DOHH2 (cell line): ENCODE data around the gene KCTD10.

Experiments used
- H3F3A ChIP-seq: fragments of 200-600 bp; sonication (generic), shearing (Covaris generic); 2 replicates; pipeline ENCODE4 v1.6.0; 2016; ENCODE audit warnings: antibody characterized with exemption, mild to moderate bottlenecking; ENCODE audit not compliant: control insufficient read depth, insufficient read depth
- H3K27ac ChIP-seq: fragments of 200-600 bp; sonication (generic); 2 replicates; pipeline ENCODE4 v1.5.1; 2014; ENCODE audit warnings: low read depth, mild to moderate bottlenecking, low read length, moderate library complexity
- H3K27me3 ChIP-seq: fragments of 200-600 bp; sonication (generic); 2 replicates; pipeline ENCODE4 v1.6.1; 2014; ENCODE audit warnings: mild to moderate bottlenecking, low read length, mixed read lengths; ENCODE audit not compliant: control insufficient read depth
- H3K36me3 ChIP-seq: fragments of 200-600 bp; sonication (generic); 2 replicates; pipeline ENCODE4 v1.6.1; 2014; ENCODE audit warnings: mild to moderate bottlenecking, low read length, moderate library complexity, mixed read lengths; ENCODE audit not compliant: control insufficient read depth
- H3K4me1 ChIP-seq: fragments of 200-600 bp; sonication (generic); 2 replicates; pipeline ENCODE4 v1.6.1; 2014; ENCODE audit warnings: mild to moderate bottlenecking, low read length, mixed read lengths; ENCODE audit not compliant: control insufficient read depth
- H3K4me2 ChIP-seq: fragments of 200-600 bp; sonication (generic); 2 replicates; pipeline ENCODE4 v1.6.0; 2014; ENCODE audit warnings: mild to moderate bottlenecking, low read length, moderate library complexity
- H3K4me3 ChIP-seq: fragments of 200-600 bp; sonication (generic); 2 replicates; pipeline ENCODE4 v1.5.1; 2014; ENCODE audit warnings: mild to moderate bottlenecking, low read length, mixed read lengths
- H3K79me2 ChIP-seq: fragments of 200-600 bp; sonication (generic); 2 replicates; pipeline ENCODE4 v1.6.1; 2014; ENCODE audit warnings: mild to moderate bottlenecking, low read length, mixed read lengths; ENCODE audit not compliant: control insufficient read depth
- H3K9me2 ChIP-seq: fragments of 200-600 bp; sonication (generic); replicated peaks from 2 replicates; pipeline ENCODE4 v1.6.1; 2014; ENCODE audit warnings: mild to moderate bottlenecking, low read length, mixed read lengths; ENCODE audit not compliant: control insufficient read depth
- H3K9me3 ChIP-seq: fragments of 200-600 bp; sonication (generic); 2 replicates; pipeline ENCODE4 v1.6.1; 2014; ENCODE audit warnings: antibody characterized with exemption, low read length, mixed read lengths; ENCODE audit not compliant: control insufficient read depth, insufficient read depth
- H4K20me1 ChIP-seq: fragments of 200-600 bp; sonication (generic); 2 replicates; pipeline ENCODE4 v1.6.0; 2014; ENCODE audit warnings: low read depth, mild to moderate bottlenecking, antibody characterized with exemption, low read length, moderate library complexity; ENCODE audit not compliant: control insufficient read depth, insufficient read depth
- EZH2phosphoT487 ChIP-seq: fragments of 200-600 bp; sonication (generic); IDR thresholded peaks from 2 replicates; pipeline ENCODE4 v1.6.1; 2017; ENCODE audit warnings: borderline replicate concordance, mild to moderate bottlenecking, antibody characterized with exemption, low read length, moderate library complexity, mixed read lengths
- TF ChIP-seq, protein P1 (sequence below): fragments of 200-600 bp; sonication (generic); IDR thresholded peaks from one replicate; pipeline ENCODE4 v1.5.1; 2014; ENCODE audit warnings: antibody characterized with exemption, mild to moderate bottlenecking, low read depth, low read length; ENCODE audit not compliant: poor library complexity, severe bottlenecking

The KCTD10 gene

DNA sequence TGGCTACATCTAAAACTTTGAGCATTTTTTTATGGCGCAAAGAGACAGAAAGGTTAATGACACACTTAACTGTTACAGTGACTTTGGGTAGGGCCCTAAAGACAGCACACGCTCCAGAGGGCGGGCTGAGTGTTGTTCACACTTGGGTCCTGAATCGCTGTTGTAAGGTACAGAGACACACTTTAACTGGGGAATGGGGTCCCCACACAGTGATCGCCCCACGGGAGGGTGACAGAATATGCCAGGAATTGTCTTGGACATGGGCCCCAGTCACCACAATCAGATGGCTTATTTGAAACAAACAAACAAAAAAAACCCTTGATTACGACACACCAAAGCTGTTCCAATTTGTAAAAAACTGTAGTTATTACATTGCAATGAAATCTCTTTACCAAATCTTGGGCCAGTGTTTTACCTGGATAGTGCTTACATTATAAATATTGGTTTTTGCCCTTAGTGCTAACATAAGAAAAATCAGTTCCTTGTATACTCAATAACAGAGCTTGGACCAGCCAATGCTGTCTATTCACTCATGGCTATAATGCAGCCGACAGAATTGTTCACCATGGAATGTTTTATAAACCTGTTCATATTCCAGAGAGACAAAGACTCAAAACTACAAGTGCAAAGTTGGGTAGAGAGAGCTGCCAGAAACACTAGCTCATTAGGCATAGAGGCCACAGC is 28.3 kb downstream of the KCTD10 start:
- Histone ChIP-seq H3K9me3 (no peaks in the 10 kb centered on the region), H3K4me2 (no peak overlapping the region), H3F3A (no peaks in the 10 kb centered on the region), H3K4me1 (no peaks in the 10 kb centered on the region), H3K9me2 (no peaks in the 10 kb centered on the region), H3K4me3 (no peak overlapping the region), H3K27me3 (no peaks in the 10 kb centered on the region), H3K27ac (no peak overlapping the region), H4K20me1 (0 out of 2 replicates have a peak, but pooled peaks cover 3% of the 10 kb centered on the region), H3K36me3 (peaks cover 23% of the 10 kb centered on the region; the same call in 1 of the 2 replicates), H3K79me2 (no peaks in the 10 kb centered on the region)
- TF ChIP-seq, protein P1, sequence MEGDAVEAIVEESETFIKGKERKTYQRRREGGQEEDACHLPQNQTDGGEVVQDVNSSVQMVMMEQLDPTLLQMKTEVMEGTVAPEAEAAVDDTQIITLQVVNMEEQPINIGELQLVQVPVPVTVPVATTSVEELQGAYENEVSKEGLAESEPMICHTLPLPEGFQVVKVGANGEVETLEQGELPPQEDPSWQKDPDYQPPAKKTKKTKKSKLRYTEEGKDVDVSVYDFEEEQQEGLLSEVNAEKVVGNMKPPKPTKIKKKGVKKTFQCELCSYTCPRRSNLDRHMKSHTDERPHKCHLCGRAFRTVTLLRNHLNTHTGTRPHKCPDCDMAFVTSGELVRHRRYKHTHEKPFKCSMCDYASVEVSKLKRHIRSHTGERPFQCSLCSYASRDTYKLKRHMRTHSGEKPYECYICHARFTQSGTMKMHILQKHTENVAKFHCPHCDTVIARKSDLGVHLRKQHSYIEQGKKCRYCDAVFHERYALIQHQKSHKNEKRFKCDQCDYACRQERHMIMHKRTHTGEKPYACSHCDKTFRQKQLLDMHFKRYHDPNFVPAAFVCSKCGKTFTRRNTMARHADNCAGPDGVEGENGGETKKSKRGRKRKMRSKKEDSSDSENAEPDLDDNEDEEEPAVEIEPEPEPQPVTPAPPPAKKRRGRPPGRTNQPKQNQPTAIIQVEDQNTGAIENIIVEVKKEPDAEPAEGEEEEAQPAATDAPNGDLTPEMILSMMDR: no peak
- TF ChIP-seq EZH2phosphoT487: no peak

DNA sequence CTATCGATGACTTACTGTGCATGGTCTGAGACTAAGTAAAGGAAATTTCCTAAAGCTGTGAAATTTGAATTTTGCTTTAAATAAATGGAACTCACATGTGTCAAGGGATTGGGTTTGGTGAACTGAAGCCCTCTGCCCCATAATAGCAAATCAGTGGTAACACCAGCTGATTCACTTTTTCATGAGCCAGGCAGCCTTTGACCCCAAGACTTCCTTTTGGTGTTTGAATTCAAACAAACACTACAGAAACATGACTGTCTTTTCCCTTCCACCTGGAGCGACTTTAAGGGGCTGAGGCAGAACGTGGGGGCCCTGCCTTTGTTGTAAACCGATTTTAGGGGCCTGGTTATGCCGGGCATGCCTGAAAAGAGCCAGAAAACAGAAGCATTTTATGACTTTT is 28.8 kb downstream of the KCTD10 start:
- H3K9me2 ChIP-seq: no peaks in the 10 kb centered on the region
- H3F3A ChIP-seq: no peaks in the 10 kb centered on the region
- no peaks in the 10 kb centered on the region for H3K27me3 ChIP-seq
- TF ChIP-seq, protein P1: no peak
- no peak for TF ChIP-seq EZH2phosphoT487
- no peaks in the 10 kb centered on the region for H3K79me2 ChIP-seq
- H3K4me1 ChIP-seq: no peaks in the 10 kb centered on the region
- no peak overlapping the region for H3K27ac ChIP-seq
- peaks cover 21% of the 10 kb centered on the region; the same call in 1 of the 2 replicates for H3K36me3 ChIP-seq
- no peak overlapping the region for H3K4me2 ChIP-seq
- H3K9me3 ChIP-seq: no peaks in the 10 kb centered on the region
- 0 out of 2 replicates have a peak, but pooled peaks cover 3% of the 10 kb centered on the region for H4K20me1 ChIP-seq
- H3K4me3 ChIP-seq: no peak overlapping the region

DNA sequence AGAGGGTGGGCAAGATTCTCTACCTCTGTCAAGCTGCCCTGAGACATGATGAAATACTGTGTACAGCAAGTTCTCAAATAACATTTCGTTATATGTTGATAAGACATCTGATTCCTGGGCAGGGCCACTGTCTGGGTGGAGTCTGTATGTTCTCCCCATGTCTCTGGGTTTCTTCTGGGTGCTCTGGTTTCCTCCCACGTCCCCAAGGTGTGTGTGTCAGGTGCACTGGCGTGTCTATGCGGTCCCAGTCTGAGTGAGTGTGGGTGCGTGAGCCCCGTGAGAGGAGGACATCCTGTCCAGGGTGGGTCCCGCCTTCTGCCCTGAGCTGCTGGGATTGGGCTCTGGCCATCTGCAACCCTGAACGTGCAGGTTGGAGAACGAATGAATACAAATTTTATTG is 29.6 kb downstream of the KCTD10 start:
- Histone ChIP-seq H3K27ac (no peak overlapping the region), H3K79me2 (no peaks in the 10 kb centered on the region), H3K9me2 (no peaks in the 10 kb centered on the region), H3K9me3 (no peaks in the 10 kb centered on the region), H3K4me3 (no peak overlapping the region), H3F3A (no peaks in the 10 kb centered on the region), H3K4me2 (no peak overlapping the region), H3K4me1 (no peaks in the 10 kb centered on the region), H3K27me3 (no peaks in the 10 kb centered on the region), H4K20me1 (0 out of 2 replicates have a peak, but pooled peaks cover 3% of the 10 kb centered on the region), H3K36me3 (peaks cover 17% of the 10 kb centered on the region; the same call in 1 of the 2 replicates)
- TF ChIP-seq EZH2phosphoT487: no peak
- TF ChIP-seq, protein P1: no peak
